ENCODE measurements around the gene POU2F1.

The POU2F1 gene

GRCh38 chr1:167474191-167474641 lies 253.5 kb downstream of the POU2F1 start:
- DNase-seq = peak; percentile 56

DNA sequence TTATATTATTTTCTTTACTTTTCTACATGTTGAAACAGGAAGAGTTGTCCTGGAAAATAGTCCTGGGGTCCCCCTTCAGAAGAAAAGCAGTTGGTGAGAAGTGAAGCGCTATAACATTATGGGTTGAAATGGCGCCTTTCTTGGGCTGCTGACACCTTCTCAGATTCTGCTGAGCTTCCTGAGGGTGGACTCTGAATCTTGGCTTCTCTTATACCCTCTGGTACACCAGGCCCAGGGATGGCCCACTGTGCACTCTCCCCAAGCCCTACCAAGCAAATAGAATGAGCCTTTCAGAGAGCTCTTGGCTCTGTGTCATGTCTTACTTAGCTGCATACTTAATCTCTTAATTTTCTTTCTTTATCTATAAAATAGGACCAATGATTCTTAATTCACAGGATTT lies 255.4 kb downstream of the POU2F1 start:
- no peak for DNase-seq
